Measurements from ENCODE around the gene LYPLA2.
"Not testable (repeated sequence)": the region's sequence is repeated elsewhere in the genome, so short reads cannot be mapped to it uniquely, and the experiment has no call there.

Gene LYPLA2

DNA sequence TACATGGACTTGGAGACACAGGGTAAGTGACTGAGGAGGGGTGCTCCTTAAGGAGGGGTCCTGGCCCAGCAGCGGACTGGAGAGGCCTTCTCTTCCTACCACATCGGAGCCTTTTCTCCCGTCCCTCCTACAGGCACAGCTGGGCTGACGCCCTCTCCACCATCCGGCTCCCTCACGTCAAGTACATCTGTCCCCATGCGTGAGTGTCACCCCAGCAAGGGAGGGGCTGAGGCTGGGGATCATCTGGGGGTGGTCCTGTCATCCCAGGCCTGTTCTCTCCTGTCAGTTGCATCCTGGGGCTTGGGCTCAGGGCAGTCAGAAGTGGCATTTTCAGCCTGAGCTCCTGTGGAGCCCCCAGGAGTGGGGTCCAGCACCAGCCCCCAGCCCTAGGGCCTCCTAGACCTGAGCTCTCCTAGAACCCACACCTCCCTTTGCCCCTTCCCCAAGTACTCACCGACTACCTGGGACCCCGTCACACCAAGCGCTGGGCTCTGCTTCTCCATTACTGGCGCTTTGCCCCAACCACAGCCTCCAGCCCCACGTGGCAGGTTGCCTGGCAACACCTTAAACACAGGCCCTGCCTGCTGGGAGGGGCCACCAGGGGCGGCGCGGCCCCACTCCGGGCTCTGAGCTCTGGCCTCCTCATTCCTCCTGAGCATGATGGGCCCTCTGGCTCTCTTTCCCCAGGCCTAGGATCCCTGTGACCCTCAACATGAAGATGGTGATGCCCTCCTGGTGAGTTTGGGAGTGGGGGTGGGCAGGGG is 2.3 kb downstream of the LYPLA2 start:
- H3K4me3 ChIP-seq (ENCODE audit: low read depth, low read length): no peak overlapping the region
- TF ChIP-seq CTCF (IDR thresholded peaks at IDR 0.05; ENCODE audit: low read depth, low read length): no peak

DNA sequence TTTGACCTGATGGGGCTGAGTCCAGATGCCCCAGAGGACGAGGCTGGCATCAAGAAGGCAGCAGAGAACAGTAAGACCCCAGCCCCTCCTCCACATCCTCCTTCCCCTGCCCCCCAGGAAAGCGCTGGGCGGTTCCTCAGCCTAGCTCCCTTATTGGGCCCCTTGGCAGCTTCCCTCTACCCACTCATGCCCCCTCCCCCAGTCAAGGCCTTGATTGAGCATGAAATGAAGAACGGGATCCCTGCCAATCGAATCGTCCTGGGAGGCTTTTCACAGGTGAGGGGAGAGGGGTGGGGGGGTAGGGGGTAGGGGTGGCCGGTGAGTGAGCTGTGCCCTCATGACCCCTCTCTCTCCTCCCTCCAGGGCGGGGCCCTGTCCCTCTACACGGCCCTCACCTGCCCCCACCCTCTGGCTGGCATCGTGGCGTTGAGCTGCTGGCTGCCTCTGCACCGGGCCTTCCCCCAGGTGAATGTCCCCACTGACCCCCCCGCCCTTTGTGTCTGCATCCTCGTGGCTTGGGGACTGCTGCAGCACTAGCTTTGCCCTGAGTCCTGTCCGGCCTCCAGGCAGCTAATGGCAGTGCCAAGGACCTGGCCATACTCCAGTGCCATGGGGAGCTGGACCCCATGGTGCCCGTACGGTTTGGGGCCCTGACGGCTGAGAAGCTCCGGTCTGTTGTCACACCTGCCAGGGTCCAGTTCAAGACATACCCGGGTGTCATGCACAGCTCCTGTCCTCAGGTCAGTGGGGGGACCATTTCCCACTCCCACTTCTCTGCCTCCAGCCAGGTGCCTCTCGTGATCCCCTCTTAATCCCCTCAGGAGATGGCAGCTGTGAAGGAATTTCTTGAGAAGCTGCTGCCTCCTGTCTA is 3.2 kb downstream of the LYPLA2 start:
- no peak overlapping the region for H3K4me3 ChIP-seq (ENCODE audit: low read depth, low read length)
- TF ChIP-seq CTCF (IDR thresholded peaks at IDR 0.05; ENCODE audit: low read depth, low read length): no peak

DNA sequence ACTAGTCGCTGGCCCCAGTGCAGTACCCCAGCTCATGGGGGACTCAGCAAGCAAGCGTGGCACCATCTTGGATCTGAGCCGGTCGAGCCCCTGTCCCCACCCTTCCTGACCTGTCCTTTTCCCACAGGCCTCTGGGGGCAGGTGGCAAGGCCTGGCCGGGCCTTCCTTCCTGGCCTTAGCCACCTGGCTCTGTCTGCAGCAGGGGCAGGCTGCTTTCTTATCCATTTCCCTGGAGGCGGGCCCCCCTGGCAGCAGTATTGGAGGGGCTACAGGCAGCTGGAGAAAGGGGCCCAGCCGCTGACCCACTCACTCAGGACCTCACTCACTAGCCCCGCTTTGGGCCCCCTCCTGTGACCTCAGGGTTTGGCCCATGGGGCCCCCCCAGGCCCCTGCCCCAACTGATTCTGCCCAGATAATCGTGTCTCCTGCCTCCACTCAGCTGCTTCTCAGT is 3.8 kb downstream of the LYPLA2 start:
- H3K4me3 ChIP-seq (ENCODE audit: low read depth, low read length): not testable (repeated sequence)

DNA sequence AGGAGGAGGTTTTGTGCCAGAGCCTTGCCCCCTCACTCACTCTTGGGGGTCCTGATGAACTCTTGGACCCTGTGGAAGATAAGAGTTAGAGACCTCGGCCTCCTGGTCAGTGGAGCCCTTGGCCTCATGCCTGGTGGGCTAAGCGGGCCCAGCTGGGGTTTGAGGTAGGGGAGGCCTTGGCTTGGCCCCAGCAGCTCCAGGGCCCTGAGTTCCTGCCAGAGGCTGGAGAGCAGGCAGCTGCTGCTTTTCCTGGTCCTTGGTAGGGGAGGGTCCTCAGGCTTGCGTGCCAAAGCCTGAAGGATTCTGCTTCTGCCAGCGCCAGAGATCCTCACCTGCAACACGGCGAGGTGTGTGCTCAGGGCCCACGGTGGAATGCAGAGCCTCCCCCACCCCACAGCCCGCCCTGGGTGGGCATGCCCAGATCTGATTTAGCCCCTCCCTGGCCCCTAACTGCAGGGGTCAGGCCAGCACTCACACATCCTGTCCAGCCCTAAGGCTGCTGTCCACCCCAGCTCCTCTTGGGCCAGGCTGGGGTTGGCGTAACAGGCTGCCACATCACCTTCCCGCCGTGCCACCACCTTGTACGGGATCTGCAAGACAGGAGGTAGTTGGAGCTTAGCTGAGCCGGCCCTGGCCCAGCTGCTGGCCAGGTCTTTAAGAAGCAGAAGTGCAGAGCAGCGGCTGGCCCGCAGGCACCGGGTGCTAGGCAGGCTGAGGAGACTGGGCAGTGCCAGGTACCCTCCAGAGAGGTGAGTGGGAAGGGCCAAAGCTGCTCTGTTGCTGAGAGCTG is 4.9 kb downstream of the LYPLA2 start:
- no peak overlapping the region for H3K4me3 ChIP-seq (ENCODE audit: low read depth, low read length)
- no peak for TF ChIP-seq CTCF (IDR thresholded peaks at IDR 0.05; ENCODE audit: low read depth, low read length)

GRCh38 chr1:23796466-23797271 is 5.7 kb downstream of the LYPLA2 start:
- no peak for TF ChIP-seq CTCF (IDR thresholded peaks at IDR 0.05; ENCODE audit: low read depth, low read length)

DNA sequence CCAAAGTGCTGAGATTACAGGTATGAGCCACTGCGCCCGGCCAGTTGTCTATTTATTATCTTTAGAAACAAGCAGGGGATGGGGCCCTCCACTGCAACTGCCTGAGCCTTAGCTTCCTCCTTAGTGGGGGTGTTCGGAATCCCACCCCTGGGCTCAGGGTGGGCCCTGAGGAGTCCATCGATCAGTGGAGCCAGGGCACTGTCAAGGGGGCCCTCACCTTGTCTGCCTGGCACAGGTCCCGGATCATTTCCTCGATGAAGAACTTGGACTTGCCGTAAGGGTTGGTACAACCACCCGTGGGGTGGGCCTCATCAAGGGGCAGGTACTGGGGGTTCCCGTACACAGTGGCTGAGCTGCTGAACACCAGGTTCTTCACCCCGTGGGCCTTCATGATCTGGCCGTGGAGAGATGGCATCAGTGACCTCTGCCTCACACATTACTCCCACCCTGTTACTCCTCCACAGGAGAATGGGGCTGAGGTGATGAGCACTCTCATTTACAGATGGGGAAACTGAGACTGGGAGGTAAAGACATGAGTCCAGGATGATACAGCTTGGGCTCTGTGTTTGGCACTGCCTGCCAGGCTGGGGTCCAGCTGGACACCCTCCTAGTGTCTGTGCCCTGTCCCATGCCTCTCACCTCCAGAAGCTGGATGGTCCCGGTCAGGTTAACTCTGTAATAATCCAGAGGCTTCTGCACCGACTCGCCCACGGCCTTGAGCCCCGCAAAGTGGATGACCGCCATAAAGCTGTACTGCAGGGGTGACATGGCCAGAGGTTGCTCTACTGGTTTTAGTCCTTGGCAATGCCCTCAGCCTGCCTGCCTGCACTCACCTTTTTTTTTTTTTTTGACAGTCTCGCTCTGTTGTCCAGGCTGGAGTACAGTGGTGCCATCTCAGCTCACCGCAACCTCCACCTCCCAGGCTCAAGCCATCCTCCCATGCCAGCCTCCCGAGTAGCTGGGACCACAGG is 6.8 kb downstream of the LYPLA2 start:
- TF ChIP-seq CTCF (IDR thresholded peaks at IDR 0.05; ENCODE audit: low read depth, low read length): no peak
- no peak overlapping the region for H3K4me3 ChIP-seq (ENCODE audit: low read depth, low read length)

More at GRCh38 chr1:23796466-23797271, 5.7 kb downstream of the LYPLA2 start:
- no peak overlapping the region for H3K4me3 ChIP-seq (ENCODE audit: low read depth, low read length)
